COLO829 (cell line): ENCODE measurements around the gene RAB40C.

Experiments
- DNase-seq: peaks from one replicate; pipeline ENCODE4 v3.0.0; 2012; ENCODE audit warnings: low spot score

Gene RAB40C, protein sequence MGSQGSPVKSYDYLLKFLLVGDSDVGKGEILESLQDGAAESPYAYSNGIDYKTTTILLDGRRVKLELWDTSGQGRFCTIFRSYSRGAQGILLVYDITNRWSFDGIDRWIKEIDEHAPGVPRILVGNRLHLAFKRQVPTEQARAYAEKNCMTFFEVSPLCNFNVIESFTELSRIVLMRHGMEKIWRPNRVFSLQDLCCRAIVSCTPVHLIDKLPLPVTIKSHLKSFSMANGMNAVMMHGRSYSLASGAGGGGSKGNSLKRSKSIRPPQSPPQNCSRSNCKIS

DNA sequence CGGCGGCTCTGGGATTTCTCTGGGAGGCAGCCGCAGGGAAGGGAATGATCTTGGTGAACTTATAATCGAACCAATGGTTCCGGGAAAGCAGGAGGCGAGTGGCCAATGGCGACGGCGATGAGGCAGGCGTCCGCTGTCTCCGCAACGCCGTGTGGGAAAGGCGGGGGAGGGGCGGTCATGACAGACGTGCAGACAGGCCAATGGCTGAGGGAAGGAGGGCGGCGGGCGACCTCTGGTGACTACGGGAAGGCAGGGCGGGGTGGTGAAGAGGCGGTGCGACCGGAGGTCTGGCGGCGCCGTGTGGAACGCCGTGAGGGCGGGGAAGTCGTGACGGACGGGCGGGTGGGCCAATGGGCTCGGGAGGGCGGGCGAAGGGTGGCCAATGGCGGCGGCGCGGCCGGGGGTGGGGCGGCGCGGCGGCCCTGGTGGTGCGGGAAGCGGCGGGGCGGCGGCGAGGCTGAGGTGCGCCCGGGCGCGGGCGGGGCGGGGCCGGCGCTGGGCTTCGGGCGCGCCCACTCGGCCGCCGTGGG is at the start of gene RAB40C:
Gene RAB40C, plus strand, starts transcription at position 409 of the 530 bp plus-strand sequence. CDS start 226 bp downstream, outside the sequence.
- DNase-seq = peak; percentile 93

DNA sequence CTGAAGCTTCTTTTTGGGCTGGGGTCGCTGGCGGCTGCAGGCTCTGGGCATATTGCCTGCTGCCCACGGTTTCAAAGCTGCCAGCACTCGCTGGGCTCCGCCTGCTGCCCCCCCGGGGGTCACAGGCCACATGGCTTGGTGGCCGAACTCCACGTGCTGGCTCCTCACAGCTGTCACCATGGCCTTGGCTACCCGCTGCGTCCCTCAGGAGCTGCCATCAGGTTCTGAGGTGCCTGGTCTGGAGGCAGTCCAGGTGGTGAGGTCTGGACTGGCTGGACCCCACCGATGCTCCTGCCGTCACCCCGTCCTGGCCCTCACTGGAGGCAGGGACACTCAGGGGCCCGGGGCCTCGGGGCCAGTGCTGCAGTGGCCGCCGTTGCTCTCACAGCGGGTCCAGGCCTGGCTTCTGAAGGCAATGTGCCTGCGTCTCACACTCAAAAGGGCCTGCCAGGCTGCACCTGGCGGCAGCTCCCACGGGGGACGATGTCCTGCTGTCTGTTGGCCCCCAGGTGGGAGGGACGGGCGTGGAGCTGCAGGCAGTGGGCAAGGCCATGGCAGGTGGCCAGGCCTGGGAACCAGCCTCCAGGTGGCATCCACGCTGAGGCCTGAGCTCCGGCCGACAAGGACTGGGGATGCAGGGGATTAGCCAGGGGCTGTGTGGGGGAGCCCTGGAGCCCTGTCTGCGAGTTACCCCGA is 49.1 kb upstream of the RAB40C start:
- DNase-seq = no peak

DNA sequence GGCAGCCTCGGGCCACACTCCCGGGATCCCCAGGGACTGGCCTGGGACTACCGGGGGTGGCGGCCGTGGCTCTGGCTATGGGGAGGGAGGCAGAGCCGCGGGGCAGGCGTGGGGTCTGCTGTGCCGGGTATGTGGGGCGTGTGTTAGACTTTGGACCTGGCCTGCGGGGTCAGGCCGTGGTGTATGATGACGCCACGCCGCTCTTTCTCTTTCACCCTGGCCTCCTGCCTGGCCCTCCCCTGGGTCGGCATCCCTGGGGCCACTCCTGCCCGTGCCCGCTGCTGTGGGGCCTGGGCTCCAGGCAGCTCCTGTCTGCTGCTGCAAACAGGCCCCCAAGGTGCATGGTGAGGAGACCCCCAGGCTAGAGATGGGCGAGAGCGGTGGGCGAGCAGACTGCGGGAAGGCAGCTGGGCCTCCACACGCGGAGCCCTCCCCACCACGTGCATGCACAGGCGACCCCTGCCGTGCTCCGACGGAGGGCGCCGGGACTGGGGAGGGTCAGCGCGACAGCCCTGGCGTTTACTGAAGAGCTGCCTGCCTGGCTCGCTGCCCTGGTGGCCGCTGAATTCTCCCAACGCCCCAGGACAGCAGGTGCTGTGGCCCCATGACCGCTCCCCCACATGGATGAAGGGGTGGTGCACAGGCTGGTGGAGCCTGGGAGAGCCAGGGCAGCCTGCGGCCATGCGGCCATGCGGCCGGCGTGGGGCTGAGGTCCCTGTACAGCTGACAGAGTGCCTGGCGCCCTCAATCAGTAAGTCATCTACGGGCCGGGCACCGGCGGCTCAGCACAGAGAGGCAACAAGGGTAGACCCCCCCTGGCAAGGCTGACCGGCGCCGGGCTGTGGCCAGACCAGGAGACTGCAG is 46.3 kb upstream of the RAB40C start:
- DNase-seq = no peak

DNA sequence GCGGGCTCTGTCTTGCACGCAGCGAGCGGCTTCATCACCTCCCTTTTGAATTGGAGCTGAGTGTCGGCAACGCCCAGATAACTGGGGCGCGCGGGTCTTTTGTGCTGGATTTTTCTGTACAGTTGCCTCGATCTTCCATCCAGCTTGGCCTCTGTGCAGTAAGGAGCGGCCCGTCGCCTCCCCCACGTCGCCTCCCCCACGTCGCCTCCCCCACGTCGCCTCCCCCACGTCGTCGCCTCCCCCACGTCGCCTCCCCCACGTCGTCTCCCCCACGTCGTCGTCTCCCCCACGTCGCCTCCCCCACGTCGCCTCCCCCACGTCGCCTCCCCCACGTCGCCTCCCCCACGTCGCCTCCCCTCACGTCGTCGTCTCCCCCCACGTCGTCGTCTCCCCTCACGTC is 45.3 kb upstream of the RAB40C start:
- no peak for DNase-seq

DNA sequence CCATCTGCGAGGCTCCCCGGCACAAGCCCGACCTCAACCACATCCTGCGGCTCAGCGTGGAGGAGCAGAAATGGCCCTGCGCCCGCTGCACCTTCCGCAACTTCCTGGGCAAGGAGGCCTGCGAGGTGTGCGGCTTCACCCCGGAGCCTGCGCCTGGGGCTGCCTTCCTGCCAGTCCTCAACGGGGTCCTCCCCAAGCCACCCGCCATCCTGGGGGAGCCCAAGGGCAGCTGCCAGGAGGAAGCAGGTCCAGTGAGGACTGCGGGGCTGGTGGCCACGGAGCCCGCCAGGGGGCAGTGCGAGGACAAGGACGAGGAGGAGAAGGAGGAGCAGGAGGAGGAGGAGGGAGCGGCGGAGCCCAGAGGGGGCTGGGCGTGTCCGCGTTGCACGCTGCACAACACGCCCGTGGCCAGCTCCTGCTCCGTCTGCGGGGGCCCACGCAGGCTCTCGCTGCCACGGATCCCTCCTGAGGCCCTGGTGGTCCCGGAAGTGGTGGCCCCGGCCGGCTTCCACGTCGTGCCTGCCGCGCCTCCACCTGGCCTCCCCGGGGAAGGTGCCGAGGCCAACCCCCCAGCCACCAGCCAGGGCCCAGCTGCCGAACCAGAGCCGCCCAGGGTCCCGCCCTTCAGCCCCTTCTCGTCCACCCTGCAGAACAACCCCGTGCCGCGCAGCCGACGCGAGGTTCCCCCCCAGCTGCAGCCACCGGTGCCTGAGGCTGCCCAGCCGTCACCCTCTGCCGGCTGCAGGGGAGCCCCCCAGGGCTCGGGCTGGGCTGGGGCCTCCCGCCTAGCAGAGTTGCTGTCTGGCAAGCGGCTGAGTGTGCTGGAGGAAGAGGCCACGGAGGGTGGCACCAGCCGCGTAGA is 42.7 kb upstream of the RAB40C start:
- DNase-seq = no peak

DNA sequence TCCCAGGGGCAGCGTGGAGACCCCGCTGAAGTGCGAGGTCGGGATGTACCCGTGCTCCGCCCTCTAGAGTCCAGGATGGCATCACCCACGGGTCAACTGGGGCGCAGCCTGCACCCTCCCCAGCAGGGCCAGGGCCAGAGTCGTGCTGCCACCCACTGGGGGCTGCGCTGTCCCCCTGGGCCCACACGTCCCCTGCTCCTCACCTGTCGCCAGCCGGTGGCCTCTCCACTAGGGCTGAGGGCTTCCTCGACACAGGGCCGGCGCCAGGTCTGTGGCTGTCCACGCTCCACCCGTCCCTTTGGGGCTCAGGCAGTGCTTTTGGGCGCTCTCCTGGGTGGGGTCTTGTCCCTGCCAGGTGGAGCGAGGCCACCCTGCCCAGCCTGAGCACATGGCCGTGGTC is 41.3 kb upstream of the RAB40C start:
- DNase-seq = no peak

DNA sequence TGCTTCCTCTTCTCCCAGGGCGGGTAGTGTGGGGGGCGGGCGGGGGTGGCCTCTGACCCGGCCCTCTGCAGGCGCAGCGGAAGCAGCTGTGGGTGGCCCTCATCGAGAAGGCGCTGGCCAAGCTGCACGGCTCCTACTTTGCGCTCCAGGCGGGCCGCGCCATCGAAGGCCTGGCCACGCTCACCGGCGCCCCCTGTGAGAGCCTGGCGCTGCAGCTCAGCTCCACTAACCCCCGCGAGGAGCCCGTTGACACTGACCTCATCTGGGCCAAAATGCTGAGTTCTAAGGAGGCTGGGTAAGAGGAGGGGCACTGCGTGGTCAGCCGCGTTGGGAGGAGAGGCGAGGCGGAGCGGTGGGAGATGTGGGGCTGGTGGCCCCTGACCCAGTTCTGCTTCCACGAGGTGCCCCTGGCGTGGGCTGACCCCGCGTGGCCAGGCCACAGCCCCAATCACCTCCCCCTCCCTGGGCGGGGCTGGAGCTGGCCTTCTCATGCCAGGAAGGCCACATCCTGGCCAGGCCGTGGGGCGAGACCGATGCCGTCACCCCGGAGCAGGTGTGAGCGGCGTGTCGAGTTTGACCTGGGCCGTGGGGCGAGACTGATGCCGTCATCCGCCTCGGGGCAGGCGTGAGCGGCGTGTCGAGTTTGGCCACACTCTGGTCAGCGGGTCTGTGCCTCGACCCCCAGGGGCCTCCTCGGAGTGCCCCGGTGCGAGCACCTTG is 40.2 kb upstream of the RAB40C start:
- DNase-seq = no peak

DNA sequence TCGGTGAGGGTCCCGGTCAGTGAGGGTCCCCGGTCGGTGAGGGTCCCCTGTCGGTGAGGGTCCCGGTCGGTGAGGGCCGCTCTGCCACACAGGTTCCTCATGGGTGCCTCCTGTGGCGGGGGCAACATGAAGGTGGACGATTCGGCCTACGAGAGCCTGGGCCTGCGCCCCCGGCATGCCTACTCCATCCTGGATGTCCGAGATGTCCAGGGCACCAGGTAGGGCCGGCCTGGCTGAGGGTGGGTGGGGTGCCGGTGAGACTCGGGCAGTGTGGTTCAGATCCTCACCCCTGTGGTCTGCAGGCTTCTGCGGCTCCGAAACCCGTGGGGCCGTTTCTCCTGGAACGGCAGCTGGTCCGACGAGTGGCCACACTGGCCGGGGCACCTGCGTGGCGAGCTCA is 38.7 kb upstream of the RAB40C start:
- no peak for DNase-seq

DNA sequence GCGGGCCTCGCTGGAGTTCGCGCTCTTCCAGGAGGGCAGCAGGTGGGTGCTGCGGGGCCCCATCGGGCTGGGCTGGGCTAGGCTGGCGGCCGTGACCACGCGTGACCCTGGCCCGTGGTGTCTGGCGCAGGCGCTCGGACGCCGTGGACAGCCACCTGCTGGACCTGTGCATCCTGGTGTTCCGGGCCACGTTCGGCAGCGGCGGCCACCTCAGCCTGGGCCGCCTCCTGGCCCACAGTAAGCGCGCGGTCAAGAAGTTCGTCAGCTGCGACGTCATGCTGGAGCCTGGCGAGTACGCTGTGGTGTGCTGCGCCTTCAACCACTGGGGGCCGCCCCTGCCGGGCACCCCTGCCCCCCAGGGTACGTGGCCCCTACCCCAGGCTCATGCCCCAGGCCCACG is 37.7 kb upstream of the RAB40C start:
- DNase-seq = no peak

DNA sequence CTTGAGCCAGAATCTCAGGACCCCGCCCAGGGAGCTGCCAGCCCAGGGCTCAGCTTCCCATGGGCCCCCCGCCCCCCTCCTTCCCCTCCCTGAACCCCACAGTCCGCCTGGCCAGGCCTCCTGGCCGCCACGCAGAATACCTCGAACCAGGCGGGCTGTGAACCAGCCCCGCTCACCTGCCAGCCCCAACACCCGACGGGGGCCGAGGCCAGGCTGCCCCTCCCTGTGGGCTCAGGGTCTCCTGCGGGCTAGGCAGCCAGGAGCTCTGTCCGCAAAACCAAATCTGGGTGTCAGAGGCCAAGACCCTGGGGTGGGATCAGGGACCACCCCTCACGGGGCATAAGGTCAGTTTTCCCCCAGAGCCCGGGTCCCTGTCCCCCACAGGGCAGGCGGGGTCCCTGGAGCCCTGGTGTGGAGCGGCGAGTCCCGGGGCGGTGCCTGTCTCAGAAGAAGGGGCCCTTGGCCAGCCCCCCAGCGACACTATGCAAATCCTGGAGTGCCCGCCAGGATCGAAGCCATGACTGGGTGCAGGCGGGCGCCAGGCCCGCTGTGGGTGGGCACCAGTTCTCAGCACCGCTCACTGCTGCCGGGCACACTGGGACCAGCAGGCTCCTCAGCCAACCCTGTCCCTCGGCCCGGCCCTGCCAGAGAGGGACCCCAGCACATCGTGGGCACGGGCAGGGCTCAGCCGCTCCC is 36.1 kb upstream of the RAB40C start:
- no peak for DNase-seq

DNA sequence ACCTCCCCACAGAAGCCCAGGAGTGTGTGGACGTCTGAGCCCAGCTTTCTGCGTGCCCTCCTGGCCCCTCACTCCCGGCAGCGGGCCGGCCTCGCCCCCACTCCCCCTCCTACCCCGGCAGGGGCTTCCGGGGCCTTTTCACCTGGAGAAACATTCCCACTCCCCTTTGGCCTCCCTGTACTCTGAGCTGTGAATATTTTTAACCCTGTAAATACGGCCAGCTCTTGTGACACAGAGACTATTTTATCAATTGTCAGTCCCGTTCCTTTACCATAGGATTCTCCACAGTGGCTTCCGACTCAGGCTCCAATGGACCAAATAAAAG is 35.6 kb upstream of the RAB40C start:
- no peak for DNase-seq

DNA sequence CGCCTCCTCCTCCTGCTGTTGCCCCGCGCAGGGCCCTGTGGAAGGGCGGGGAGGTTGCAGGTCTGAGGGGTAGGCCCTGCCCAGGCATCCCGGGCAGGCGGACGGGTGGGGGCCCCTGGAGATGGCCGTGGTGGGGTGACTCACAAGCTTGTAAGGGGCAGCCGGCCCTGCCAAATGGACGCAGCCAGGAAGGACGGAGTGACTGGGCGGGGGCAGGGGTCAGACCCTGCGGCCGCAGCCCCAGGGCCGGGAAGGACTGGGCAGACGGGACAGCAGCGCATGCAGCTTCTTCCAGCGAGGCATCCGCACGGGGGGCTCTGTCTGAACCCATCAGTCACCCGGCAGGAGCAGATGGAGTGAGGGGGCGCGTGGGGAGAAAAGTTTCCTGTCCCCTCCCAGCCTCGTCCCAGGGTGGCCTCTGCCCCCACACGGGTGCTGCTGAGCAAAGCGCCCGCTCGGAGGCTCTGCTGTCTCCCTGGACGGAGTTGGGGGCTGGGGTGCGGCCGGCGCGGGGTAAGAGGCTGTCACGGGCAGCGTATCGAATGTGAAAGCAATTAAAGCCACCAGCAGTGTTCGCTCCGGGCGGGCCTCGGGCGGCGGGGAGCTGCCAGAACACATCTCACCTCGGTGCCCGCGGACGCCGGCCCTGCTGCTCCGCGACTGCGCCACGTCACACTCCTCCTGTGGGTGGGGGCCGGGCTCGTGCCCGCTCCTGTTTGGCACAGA is 35.1 kb upstream of the RAB40C start:
- no peak for DNase-seq

DNA sequence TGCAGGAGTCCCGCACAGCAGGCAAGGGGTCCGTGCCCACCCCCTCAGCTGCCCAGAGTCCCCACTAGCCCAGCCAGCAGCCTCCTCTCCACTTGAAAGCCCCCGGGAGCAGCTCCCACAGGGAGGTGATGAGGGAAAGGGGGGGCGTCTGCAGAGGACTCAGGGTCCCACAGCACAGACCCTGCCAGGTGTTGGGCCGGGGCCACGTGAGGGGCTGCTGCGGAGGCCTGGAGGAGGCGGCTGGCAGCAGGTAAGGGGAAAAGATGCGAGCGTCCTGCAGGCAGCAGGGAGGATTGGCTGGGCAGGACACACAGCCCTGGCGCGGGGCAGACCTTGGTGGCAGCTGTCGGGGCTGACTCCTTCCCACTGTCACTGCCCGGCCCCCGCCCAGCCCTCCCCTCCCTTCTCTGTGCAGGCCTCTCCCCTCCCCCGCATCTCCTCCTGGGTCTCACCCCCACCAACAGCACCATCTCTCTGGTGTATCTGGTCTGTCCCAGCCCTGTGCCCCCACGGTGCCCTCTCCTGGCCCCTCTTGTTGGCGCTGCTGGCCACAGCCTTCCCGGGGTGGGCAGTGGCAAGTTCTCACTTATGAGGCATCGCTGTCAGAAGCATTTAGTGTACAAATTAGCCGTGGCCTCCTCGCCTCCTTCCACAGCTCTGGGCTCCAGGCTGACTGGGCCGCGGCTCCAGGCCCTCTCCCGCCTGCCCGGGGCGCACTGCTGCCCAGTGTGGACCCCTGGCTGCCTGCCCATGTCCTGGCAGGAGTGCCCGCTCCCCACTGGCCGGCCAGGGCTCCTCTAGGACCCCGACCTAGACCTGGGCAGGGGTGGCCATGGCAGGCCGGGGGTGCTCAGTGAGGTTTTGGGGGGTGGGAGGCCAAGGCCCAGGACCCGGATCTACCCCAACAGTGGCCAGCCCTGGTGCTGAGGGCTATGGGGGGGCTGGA is 34.1 kb upstream of the RAB40C start:
- no peak for DNase-seq

DNA sequence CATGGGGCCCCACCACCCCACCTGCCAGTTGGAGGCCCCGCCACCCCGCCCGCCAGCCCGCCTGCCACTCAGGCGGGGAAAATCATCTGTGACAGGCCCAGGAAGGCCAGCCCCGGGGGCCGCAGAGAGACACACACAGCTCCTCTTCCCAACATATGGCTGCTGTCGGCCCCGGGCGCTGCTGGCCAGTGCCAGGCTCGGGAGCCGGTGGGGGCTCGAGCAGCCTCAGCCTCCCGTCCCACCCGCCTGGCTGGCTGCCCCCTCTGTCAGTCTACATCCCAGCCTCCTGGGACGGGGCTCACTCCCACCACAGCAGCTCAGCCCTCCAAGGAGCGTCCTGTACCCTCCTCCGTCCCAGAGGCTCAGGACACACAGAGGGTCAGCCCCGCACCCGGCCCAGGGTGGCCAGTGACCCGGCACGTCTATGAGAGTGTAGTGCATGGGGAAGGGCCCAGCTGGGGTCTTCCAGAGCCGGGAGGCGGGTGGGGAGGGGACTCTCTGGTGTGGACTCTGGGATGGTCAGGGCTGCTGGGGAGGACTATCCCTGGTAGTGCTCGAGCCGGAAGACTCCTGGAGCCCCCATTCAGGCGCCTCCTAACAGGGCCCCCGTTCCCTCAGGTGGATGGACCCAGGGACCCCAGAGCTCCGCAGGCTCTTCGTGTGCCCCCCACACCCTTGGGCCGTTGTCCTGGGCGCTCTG is 33.2 kb upstream of the RAB40C start:
- DNase-seq = no peak

DNA sequence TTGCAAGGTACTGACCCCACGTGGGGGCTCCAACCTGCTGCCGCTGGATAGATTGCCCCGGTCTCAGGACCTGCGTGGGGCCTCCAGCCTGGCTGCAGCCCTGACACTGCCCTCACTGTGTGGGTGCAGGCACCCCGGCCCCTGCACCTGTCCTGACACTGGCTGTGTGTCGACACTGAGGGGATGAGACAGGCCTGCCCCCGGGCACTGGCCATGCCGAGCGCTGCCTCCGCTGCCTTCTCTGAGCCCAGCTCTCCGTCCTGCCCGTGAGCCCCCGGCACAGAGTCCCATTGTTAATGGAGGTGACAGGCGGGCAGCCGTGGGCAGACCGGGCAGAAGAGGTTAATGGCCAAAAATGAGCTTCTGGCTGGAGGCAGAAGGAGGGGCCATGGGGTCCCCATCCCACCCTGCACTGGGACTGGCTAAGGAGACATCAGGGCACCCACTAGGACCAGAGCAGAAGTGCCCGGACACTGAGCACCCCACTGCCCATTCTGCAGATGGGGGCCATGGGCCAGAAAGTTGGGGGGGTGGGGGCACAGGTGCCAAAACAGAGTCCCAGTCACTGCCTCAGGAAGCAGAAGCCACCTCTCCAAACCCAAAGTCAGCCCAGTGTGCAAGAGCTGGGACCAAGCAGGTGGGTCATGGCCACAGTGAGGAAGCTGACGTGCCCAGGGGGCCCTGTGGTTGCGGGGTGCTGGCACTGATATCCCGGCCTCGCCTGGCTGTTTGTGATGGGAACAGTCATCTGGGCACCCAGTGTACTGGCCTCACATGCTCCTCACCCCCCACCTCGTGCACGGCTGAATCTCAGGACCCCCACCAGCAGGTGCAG is 32.2 kb upstream of the RAB40C start:
- DNase-seq = no peak

DNA sequence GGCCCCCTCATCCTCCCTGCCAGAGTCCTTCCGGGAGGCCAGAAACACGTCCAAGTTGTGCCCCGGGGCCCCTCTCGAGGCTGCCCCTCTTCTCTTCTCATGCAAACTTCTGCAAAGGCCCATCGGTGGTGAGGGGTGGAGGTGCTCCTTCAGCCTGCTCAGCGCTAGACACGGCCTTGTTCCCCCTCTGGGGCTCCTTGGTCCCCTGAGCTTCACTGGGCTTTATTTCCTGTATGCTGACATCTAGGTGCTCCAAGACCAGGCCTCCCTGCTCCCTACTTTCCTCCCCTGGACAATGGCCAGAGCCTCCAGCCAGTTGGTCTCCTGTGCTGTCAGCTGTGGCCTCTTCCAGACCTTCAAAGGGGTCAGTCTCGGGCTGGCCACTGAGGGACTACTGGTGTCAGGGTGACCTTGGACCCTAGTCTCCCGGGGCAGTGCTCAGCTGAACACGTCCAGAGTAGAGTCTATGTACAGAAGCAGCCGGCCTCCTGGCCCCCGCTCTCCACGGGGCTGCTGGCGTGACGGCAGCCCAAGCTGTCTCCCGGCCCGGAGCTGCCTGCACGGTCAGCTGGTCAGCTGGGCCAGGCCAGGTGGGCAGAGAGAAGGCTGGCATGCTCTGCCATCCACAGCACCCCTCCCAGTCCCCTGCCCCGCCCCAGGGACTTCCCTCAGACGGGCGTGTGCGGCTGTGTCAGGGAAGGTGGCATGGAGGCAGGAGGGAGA is 31.4 kb upstream of the RAB40C start:
- DNase-seq = no peak

DNA sequence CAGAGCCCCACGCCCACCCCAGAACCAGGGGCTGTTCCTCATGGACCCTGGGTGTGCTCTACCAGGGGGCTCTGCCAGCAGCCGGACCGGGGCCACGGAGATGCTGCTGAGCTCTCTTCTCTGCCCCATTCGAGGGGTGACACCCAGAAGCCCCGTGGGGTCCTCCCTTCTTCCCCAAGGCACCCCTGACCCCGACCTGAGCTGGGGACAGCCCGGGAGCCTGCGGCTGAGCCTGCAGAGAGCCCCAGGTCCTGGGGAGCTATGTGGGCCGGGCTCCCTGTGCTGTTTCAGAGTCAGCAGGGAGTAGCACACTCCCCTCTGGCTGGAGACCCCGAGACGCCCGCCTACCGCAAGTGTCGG is 30.9 kb upstream of the RAB40C start:
- no peak for DNase-seq
